HUES48 (cell line): Measurements from ENCODE around the gene CDKN2B-AS1.

Experiments
- H3K27ac ChIP-seq: one replicate; pipeline ENCODE4 v1.7.0; 2013; ENCODE audit warnings: low read depth, low read length, inconsistent platforms
- H3K27me3 ChIP-seq: 2 replicates; pipeline ENCODE4 v1.6.1; 2013; ENCODE audit warnings: mild to moderate bottlenecking, low read length; ENCODE audit not compliant: control insufficient read depth, insufficient read depth
- H3K36me3 ChIP-seq: 2 replicates; pipeline ENCODE4 v1.6.1; 2013; ENCODE audit warnings: low read length; ENCODE audit not compliant: control insufficient read depth, insufficient read depth
- H3K4me1 ChIP-seq: 2 replicates; pipeline ENCODE4 v1.6.1; 2013; ENCODE audit warnings: mild to moderate bottlenecking, low read length; ENCODE audit not compliant: control insufficient read depth, insufficient read depth
- H3K4me3 ChIP-seq: 2 replicates; pipeline ENCODE4 v1.5.1; 2013; ENCODE audit warnings: mild to moderate bottlenecking, low read depth, low read length
- H3K9ac ChIP-seq: 2 replicates; pipeline ENCODE4 v1.6.1; 2013; ENCODE audit warnings: mild to moderate bottlenecking, low read depth, low read length, moderate library complexity
- H3K9me3 ChIP-seq: 2 replicates; pipeline ENCODE4 v1.6.1; 2013; ENCODE audit warnings: low read length; ENCODE audit not compliant: control insufficient read depth, insufficient read depth

The CDKN2B-AS1 gene

DNA sequence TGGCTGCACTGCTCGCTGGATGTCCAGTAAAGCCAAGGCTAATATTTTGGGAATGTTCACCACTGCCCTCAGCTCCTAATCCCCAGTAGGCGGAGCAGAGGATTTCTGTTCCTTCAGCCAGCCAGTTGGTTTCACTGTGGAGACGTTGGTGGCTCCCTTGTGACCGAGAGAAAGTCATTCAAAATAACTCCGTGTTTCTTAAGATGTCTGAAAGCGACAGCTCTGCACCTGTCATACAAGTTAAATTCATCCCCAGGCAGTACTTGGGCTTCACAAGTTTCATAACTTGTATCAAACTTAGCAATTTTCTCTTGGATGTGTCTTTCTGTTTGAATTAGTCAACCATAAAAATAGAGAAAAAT is 14.9 kb downstream of the CDKN2B-AS1 start:
- H3K9ac ChIP-seq, result no peak overlapping the region
- peaks cover 74% of the 10 kb centered on the region for H3K27me3 ChIP-seq

DNA sequence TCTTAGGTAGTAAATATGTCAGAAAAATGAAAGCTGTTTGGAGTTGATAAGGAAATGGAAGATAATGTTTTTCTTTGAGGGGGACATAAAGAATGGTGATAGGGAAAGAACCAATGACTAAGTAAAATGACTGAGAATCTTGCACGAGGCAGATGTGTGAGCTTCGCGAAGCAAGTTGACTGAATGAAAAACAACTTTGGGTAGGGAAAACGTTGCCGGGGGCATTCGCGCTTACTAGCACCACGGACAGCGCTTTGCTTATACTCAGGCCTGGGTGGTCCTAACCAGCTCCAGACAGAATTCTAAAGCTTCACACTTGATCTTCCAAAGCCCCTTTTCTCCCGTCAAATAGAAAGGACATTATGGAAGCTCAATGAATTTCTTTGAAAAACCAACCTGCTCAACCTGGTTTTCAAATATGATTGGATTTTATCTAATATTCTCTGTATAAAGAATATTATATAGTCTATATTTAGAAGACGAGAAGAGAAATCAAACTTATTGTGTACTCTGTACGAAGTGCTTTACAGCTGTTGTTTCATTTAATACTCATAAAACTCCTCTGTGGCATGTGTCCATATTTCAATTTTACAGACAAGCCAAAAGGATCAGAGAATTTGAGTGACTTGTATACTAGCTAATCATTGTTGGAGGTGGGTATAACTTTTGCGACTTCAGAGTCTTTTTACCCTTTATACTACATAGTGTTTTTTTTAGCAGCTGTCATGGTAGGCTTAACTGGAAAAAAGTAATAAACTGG is 16.5 kb downstream of the CDKN2B-AS1 start:
- no peaks in the 10 kb centered on the region for H3K36me3 ChIP-seq
- no peak overlapping the region for H3K9ac ChIP-seq
- 0 out of 2 replicates have a peak, but pooled peaks cover 9% of the 10 kb centered on the region for H3K4me1 ChIP-seq
- peaks cover 59% of the 10 kb centered on the region for H3K27me3 ChIP-seq
- H3K27ac ChIP-seq, result no peak overlapping the region
- H3K9me3 ChIP-seq, result no peaks in the 10 kb centered on the region
- no peak overlapping the region for H3K4me3 ChIP-seq

More for the DNA sequence above, 14.9 kb downstream of the CDKN2B-AS1 start:
- Histone ChIP-seq H3K9me3 (no peaks in the 10 kb centered on the region), H3K4me1 (peaks cover 17% of the 10 kb centered on the region; the same call in 1 of the 2 replicates), H3K27ac (no peak overlapping the region), H3K36me3 (no peaks in the 10 kb centered on the region), H3K4me3 (peak overlapping the region; percentile 73)

DNA sequence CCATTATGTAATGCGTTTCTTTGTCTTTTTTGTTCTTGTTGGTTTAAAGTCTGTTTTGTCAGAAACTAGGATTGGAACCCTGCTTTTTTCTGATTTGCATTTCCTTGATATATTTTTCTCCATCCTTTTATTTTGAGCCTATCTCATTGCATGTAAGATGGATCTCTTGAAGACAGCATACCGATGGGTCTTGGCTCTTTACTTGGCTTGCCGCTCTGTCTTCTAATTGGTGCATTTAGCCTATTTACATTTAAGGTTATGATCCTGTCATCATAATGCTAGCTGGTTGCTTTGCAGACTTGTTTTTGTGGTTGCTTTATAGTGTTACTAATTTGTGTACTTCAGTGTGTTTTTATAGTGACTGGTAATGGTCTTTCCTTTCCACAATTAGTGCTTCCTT is 27.8 kb downstream of the CDKN2B-AS1 start:
- H3K27ac ChIP-seq, result no peak overlapping the region
- no peaks in the 10 kb centered on the region for H3K27me3 ChIP-seq
- no peak overlapping the region for H3K4me3 ChIP-seq
- no peaks in the 10 kb centered on the region for H3K36me3 ChIP-seq
- no peaks in the 10 kb centered on the region for H3K4me1 ChIP-seq
- H3K9me3 ChIP-seq, result no peaks in the 10 kb centered on the region
- no peak overlapping the region for H3K9ac ChIP-seq

DNA sequence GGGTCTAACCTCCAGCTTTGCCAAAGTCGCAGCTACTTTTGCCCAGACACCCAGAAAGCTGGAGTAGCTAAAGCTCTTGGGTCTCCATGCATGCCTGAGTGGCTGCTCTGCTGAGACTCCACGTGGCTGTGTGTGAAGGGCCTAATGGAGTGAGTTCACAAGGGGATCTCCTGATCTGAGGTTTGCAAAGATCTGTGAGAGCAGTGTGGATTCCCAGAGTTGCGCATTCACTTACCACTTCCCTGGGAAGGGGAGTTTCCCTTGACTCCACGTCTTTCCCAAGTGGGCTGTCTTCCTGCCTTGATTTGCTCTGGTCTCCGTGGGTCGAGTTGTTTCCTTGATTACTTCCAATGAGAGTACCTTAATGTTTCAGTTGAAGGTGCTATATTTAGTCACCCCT is 32.1 kb downstream of the CDKN2B-AS1 start:
- no peaks in the 10 kb centered on the region for H3K36me3 ChIP-seq
- H3K9ac ChIP-seq, result no peak overlapping the region
- H3K27me3 ChIP-seq, result no peaks in the 10 kb centered on the region
- H3K9me3 ChIP-seq, result no peaks in the 10 kb centered on the region
- peaks cover 7% of the 10 kb centered on the region for H3K4me1 ChIP-seq
- no peak overlapping the region for H3K27ac ChIP-seq
- no peak overlapping the region for H3K4me3 ChIP-seq

DNA sequence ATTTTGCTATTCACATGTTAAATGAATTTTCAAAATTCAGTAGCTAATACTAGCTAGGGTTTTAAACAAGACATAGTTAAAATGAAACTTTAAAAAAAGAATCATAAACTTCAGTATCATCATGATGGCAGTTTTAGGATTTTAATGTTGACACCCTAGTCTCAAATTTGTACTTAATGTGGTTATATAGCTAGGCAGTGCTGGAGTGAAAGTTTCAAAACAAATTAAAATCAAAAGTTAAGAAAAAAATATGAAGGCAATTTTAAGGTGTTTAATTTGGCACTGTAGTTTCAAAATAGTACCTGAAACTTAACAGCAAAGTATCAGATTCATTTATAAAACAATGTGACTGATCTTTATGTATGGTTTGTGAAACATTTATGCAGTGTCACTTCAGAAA is 33.8 kb downstream of the CDKN2B-AS1 start:
- H3K4me1 ChIP-seq, result peaks cover 7% of the 10 kb centered on the region
- H3K36me3 ChIP-seq, result no peaks in the 10 kb centered on the region
- H3K9ac ChIP-seq, result no peak overlapping the region
- no peaks in the 10 kb centered on the region for H3K27me3 ChIP-seq
- H3K4me3 ChIP-seq, result no peak overlapping the region
- no peak overlapping the region for H3K27ac ChIP-seq
- no peaks in the 10 kb centered on the region for H3K9me3 ChIP-seq

DNA sequence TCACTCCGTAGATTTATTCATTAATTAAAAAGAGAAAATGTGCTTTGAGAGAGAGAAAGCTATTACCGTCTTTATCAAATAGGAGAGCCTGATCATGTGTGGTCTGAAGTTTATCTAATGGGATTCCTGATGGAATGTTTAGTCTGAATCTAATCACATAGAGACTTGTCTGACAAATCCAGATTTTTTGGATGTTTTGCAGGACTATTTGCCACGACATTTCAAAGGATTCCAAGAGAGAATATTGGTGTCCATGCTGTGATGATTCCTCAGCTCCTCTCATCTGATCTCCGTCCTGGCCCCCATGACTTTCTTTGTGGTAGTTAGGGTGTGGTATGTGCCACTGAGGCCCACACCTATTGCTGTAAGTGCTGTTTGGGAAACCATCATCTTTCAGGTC is 34.6 kb downstream of the CDKN2B-AS1 start:
- no peak overlapping the region for H3K27ac ChIP-seq

DNA sequence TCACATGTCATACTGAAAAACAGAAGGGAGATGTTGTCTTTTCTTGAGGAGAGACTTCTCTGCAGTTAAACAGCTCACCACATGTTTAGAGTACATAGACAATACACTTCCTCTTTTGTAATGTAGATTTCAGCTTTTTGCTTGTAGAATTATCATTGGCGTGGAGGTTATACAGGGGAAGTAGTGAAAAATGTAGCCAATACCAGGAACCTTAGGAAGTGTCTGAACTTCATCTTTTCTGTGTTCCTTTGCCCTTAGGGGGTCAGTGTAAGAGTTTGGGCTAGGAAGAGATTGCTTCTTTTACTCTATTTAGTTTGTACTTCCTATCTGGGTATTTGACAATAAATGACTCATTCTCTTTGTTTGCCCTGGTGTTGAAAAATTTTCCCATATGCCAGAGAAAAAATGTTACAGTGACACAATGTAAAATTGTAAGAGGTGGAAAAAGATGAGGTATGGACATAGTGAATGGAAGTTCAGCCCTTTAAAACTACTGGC is 35.6 kb downstream of the CDKN2B-AS1 start:
- no peak overlapping the region for H3K9ac ChIP-seq
- no peak overlapping the region for H3K4me3 ChIP-seq
- H3K4me1 ChIP-seq, result peaks cover 7% of the 10 kb centered on the region
- H3K27me3 ChIP-seq, result no peaks in the 10 kb centered on the region
- H3K9me3 ChIP-seq, result no peaks in the 10 kb centered on the region
- no peak overlapping the region for H3K27ac ChIP-seq
- H3K36me3 ChIP-seq, result no peaks in the 10 kb centered on the region

More for the DNA sequence above, 34.6 kb downstream of the CDKN2B-AS1 start:
- Histone ChIP-seq H3K27me3 (no peaks in the 10 kb centered on the region), H3K9ac (no peak overlapping the region), H3K4me3 (no peak overlapping the region), H3K4me1 (peaks cover 7% of the 10 kb centered on the region), H3K9me3 (no peaks in the 10 kb centered on the region), H3K36me3 (no peaks in the 10 kb centered on the region)

DNA sequence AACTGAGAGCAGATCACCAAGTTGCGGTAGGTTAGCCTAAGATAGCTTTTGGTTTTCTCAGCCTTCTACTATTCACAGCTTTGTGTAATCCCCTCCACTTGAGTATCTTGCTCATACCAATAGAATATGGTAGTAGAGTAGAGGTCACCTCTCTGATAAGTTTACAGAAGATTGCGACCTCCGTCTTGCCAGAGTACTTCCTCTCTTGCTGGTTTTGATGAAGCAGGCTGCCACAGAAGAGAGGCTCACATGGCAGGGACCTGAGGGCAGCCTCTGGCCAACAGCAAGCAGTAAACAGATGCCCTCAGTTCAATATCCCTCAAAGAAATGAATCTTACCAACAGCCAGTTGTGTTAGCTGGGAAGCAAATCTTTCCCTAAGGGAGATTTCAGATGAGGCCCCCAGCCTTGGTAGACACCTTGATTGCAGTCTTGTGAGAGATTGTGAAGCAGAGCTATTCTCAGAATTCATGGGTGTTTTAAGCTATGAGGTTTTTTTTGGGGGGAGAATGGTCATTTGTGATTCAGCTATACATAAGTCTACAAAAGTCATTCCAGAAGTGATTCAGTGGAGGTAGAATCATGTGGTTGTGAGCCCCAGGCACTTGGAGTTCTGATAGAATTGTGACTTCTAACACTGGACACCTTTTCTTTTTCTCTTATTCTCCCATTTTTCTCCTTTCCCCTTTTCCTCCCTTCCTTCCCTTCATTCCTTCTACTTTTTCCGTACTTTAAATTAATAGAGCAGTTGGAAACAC is 37.2 kb downstream of the CDKN2B-AS1 start:
- Histone ChIP-seq H3K27me3 (no peaks in the 10 kb centered on the region), H3K27ac (no peak overlapping the region), H3K9ac (no peak overlapping the region), H3K4me1 (peaks cover 7% of the 10 kb centered on the region), H3K36me3 (no peaks in the 10 kb centered on the region), H3K9me3 (no peaks in the 10 kb centered on the region), H3K4me3 (no peak overlapping the region)

DNA sequence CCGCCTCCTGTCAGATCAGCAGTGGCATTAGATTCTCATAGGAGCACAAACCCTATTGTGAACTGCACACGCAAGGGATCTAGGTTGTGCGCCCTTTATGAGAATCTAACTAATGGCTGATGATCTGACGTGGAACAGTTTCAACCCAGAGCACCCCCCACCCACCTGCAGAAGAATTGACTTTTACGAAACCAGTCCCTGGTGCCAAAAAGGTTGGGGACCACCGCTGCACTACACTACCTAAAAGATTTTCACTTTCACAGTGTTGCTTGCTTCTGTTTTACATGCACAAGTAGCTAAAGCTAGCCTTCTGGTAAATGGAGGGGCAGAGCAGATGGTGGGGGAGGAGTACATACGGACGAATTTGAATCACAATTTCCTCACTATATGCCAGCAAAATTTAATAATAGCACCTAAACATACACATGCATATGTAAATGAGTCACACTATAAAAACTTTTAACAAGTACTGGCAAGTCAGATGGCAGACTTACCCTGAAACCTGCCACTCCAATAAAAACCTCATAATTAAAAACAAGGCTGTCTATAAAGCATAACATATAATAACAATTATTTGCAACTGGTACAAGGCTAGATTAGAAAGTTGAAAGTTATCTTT is 38.5 kb downstream of the CDKN2B-AS1 start:
- H3K4me3 ChIP-seq, result no peak overlapping the region
- H3K36me3 ChIP-seq, result no peaks in the 10 kb centered on the region
- peaks cover 7% of the 10 kb centered on the region for H3K4me1 ChIP-seq
- H3K9me3 ChIP-seq, result no peaks in the 10 kb centered on the region
- no peaks in the 10 kb centered on the region for H3K27me3 ChIP-seq
- no peak overlapping the region for H3K27ac ChIP-seq
- H3K9ac ChIP-seq, result no peak overlapping the region

DNA sequence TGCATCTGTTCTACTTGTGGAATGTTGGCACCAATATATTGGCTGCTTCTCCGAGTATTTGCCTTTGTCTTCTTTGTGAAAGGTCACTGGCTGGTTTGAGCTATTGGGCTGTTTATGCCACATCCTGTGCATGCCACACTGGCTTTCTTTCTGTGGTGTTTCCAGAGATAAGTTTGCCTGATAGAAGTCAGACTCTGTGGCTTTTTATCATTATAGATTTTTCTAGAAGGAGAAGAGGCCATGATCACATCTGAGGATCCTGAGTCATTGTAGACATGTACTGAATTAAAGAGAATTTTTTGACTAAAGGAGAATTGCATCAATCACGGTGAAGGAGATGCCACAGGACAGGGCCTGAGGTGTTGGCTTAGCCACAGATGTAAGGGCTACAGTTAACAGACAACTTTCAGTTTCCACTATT is 41.0 kb downstream of the CDKN2B-AS1 start:
- Histone ChIP-seq H3K27me3 (no peaks in the 10 kb centered on the region), H3K9ac (no peak overlapping the region), H3K36me3 (no peaks in the 10 kb centered on the region), H3K4me3 (no peak overlapping the region), H3K9me3 (no peaks in the 10 kb centered on the region), H3K27ac (no peak overlapping the region), H3K4me1 (peaks cover 6% of the 10 kb centered on the region; the same call in 1 of the 2 replicates)
